Measurements from ENCODE around the gene RNF114.

Gene RNF114, protein sequence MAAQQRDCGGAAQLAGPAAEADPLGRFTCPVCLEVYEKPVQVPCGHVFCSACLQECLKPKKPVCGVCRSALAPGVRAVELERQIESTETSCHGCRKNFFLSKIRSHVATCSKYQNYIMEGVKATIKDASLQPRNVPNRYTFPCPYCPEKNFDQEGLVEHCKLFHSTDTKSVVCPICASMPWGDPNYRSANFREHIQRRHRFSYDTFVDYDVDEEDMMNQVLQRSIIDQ

DNA sequence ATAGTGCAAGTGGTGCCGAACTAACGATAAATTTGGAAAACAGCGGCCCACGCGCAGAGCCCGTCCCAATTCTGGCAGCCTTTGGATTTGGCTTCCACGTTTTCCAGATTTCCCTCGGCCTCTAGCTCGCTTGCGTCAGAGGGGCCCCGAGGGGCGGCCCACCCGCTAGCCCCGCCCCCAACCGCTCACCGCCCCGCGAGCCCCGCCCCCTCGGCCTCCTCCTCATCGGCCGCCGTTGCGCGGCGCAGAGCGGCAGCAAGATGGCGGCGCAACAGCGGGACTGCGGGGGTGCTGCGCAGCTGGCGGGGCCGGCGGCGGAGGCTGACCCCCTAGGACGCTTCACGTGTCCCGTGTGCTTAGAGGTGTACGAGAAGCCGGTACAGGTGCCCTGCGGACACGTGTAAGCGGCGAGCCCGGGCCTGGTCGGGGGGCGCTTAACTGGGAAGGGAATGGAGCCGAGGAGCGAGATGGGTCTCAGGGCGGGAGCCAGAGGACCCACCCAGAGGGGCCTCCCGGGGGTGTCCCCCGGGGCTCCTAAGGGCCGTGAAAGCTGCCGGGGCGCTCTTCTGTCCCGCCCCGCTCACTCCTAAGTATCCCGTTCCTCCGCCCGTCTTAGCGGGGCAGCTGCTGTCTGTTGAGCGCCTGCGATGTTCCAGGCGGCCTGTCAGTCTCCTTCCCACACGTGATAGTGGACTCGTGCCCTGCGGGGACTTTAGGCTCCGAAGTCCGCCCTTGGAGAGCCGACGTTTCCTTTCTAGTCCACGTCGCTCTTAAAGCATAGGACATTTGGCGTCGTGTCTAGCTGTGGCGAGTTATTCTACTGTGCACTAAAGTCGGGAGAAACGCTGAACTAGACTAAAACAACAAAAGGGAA, at the start of gene RNF114:
Gene RNF114 (plus strand): TSS at position 245 of the 874 bp plus-strand sequence. CDS start 16 bp downstream, at position 261.
- peaks cover 7% of the 10 kb centered on the region; the same call in 1 of the 2 replicates for H4K20me1 ChIP-seq (ENCODE audit: control insufficient read depth, insufficient read depth, low read depth, low read length)
- peaks cover 27% of the 10 kb centered on the region for H3K36me3 ChIP-seq (ENCODE audit: control insufficient read depth, low read length)
- peak within 1 kb of the TSS; percentile 91 for H3K4me2 ChIP-seq (ENCODE audit: low read length)
- peak within 1 kb of the TSS; percentile 89 for H3K4me3 ChIP-seq (ENCODE audit: low read length)
- H3K79me2 ChIP-seq (ENCODE audit: control insufficient read depth, low read length) = peaks cover 52% of the 10 kb centered on the region
- H3K9me2 ChIP-seq (replicated peaks; ENCODE audit: control insufficient read depth, low read length) = no peaks in the 10 kb centered on the region
- H3K4me1 ChIP-seq (ENCODE audit: control insufficient read depth, low read length) = peaks cover 36% of the 10 kb centered on the region
- H3K27me3 ChIP-seq (ENCODE audit: control insufficient read depth, low read length) = no peaks in the 10 kb centered on the region
- peaks cover 14% of the 10 kb centered on the region for H3F3A ChIP-seq (ENCODE audit: control insufficient read depth, insufficient read depth)
- H3K9me3 ChIP-seq (ENCODE audit: control insufficient read depth, insufficient read depth, low read length) = no peaks in the 10 kb centered on the region
- peak within 1 kb of the TSS; percentile 47 for H3K27ac ChIP-seq (ENCODE audit: low read depth, low read length)
- TF ChIP-seq EZH2phosphoT487 (IDR thresholded peaks at IDR 0.05; ENCODE audit: borderline replicate concordance, low read length) = no peak
- TF ChIP-seq, protein P1, sequence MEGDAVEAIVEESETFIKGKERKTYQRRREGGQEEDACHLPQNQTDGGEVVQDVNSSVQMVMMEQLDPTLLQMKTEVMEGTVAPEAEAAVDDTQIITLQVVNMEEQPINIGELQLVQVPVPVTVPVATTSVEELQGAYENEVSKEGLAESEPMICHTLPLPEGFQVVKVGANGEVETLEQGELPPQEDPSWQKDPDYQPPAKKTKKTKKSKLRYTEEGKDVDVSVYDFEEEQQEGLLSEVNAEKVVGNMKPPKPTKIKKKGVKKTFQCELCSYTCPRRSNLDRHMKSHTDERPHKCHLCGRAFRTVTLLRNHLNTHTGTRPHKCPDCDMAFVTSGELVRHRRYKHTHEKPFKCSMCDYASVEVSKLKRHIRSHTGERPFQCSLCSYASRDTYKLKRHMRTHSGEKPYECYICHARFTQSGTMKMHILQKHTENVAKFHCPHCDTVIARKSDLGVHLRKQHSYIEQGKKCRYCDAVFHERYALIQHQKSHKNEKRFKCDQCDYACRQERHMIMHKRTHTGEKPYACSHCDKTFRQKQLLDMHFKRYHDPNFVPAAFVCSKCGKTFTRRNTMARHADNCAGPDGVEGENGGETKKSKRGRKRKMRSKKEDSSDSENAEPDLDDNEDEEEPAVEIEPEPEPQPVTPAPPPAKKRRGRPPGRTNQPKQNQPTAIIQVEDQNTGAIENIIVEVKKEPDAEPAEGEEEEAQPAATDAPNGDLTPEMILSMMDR (IDR thresholded peaks at IDR 0.05; ENCODE audit: low read depth, low read length, poor library complexity, severe bottlenecking) = peak; percentile 8

DNA sequence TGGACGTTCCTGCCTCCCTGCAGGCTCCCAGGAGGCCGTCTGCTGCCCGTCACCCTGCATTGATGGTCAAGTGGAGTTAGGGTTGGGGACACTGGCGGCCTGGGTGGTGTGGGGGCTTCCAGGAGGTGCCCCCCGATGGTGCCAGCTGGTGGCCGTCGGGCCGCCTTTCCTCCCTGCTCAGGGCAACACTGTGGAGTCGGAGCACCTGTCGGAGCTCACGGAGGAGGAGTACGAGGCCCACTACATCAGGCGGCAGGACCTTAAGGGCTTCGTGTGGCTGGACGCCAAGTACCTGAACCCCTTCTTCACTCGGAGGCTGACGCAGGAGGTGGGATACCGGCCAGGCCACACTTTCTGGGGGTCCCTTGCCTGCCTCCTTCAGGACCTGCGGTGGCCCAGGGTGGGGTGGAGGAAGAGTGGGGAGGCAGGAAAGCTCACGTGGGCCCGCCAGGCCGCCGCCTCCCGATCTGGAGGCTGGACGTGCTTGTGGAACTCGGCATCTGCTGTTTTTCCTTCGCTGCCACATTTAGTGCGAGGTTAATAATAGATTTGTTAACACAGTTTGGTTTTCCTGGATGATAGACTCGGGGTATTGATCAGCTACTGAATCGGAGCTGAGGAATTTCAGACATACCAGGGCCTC, 49.5 kb upstream of the RNF114 start:
- Histone ChIP-seq H3K27me3 (ENCODE audit: control insufficient read depth, low read length) (no peaks in the 10 kb centered on the region), H3K27ac (ENCODE audit: low read depth, low read length) (no peak overlapping the region), H3K36me3 (ENCODE audit: control insufficient read depth, low read length) (peaks cover 26% of the 10 kb centered on the region; the same call in 1 of the 2 replicates), H3K79me2 (ENCODE audit: control insufficient read depth, low read length) (no peaks in the 10 kb centered on the region), H3K4me3 (ENCODE audit: low read length) (no peak overlapping the region), H3K4me1 (ENCODE audit: control insufficient read depth, low read length) (peaks cover 8% of the 10 kb centered on the region), H4K20me1 (ENCODE audit: control insufficient read depth, insufficient read depth, low read depth, low read length) (no peaks in the 10 kb centered on the region), H3K9me3 (ENCODE audit: control insufficient read depth, insufficient read depth, low read length) (no peaks in the 10 kb centered on the region), H3K4me2 (ENCODE audit: low read length) (no peak overlapping the region), H3K9me2 (replicated peaks; ENCODE audit: control insufficient read depth, low read length) (no peaks in the 10 kb centered on the region), H3F3A (ENCODE audit: control insufficient read depth, insufficient read depth) (peaks cover 2% of the 10 kb centered on the region; the same call in 1 of the 2 replicates)
- no peak for TF ChIP-seq EZH2phosphoT487 (IDR thresholded peaks at IDR 0.05; ENCODE audit: borderline replicate concordance, low read length)
- TF ChIP-seq, protein P1 (IDR thresholded peaks at IDR 0.05; ENCODE audit: low read depth, low read length, poor library complexity, severe bottlenecking) = no peak

DNA sequence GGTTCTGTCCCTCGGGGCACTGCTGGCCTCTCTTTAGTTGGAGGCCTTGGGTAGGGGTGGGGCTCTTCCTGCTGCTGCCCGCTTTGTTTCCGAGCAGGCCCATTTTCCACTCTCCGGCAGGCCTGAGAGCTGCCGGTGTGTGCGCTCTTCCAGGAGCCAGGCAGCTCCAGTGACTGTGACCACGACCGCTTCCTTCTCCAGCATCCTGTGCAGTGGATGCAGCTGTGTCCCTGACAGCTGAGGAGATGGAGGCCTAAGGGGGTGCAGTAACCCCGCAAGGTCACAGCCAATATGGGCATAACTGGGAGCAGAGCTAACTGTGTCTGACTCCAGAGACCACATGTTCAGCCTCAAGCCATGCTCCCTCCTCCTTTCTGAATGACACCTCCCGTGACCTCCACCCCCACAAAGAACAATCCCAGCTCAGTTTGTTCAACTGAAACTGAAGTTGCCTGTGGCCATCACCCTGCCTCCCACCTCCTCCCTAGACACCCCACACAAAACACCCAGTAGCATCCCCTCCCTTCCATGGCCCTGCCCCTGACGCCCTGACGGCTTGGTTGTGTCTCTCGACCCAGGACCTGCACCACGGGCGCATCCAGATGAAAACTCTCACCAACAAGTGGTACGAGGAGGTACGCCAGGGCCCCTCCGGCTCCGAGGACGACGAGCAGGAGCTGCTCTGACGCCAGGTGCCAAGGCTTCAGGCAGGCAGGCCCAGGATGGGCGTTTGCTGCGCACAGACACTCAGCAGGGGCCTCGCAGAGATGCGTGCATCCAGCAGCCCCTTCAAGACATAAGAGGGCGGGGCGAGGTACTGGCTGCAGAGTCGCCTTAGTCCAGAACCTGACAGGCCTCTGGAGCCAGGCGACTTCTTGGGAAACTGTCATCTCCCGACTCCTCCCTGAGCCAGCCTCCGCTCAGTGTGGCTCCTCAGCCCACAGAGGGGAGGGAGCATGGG, 48.7 kb upstream of the RNF114 start:
- H3K27me3 ChIP-seq (ENCODE audit: control insufficient read depth, low read length) = no peaks in the 10 kb centered on the region
- H3K4me2 ChIP-seq (ENCODE audit: low read length) = no peak overlapping the region
- no peaks in the 10 kb centered on the region for H3K79me2 ChIP-seq (ENCODE audit: control insufficient read depth, low read length)
- H3K9me2 ChIP-seq (replicated peaks; ENCODE audit: control insufficient read depth, low read length) = no peaks in the 10 kb centered on the region
- H3K36me3 ChIP-seq (ENCODE audit: control insufficient read depth, low read length) = peaks cover 26% of the 10 kb centered on the region; the same call in 1 of the 2 replicates
- no peak overlapping the region for H3K4me3 ChIP-seq (ENCODE audit: low read length)
- peaks cover 3% of the 10 kb centered on the region; the same call in 1 of the 2 replicates for H3F3A ChIP-seq (ENCODE audit: control insufficient read depth, insufficient read depth)
- no peak for TF ChIP-seq EZH2phosphoT487 (IDR thresholded peaks at IDR 0.05; ENCODE audit: borderline replicate concordance, low read length)
- TF ChIP-seq, protein P1 (IDR thresholded peaks at IDR 0.05; ENCODE audit: low read depth, low read length, poor library complexity, severe bottlenecking) = no peak
- no peaks in the 10 kb centered on the region for H3K9me3 ChIP-seq (ENCODE audit: control insufficient read depth, insufficient read depth, low read length)
- peaks cover 8% of the 10 kb centered on the region for H3K4me1 ChIP-seq (ENCODE audit: control insufficient read depth, low read length)
- H4K20me1 ChIP-seq (ENCODE audit: control insufficient read depth, insufficient read depth, low read depth, low read length) = no peaks in the 10 kb centered on the region
- no peak overlapping the region for H3K27ac ChIP-seq (ENCODE audit: low read depth, low read length)

Measured in DOHH2 (cell line).